ENCODE measurements around the gene TULP1. TPM values are rescaled to one million over a fixed set of nuclear protein-coding genes. Genes with fewer than 3 reads are reported as not detected.

The TULP1 gene
- total RNA-seq, 1 experiment from 2014 or later: not detected

DNA sequence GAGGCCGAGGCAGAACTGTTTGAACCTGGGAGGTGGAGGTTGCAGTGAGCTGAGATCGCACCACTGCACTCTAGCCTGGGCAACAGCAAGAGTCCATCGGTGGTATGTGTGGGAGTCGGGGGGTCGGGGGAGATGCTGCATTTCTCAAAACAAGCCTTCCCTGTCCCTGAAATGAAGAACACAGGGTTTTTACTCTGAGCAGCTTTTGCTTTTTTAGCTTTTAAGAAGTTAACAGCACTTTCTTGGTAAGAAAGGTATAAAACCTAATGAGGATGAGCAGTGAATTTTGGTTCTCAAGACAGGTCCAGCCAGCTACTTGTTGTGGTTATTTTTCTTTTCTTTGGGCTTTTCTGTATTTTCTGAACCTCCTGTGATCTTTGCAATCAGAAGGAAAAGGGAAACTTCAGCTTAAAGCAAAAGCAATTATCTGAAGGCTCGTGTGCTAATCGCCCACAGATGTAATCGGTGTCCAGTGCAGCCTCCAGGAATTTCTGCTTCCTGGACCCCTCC is 40.8 kb downstream of the TULP1 start:
- BruUV-seq (replicated peaks): no TSS peak
- peaks cover 90% of the 10 kb centered on the region for H3K36me3 Mint-ChIP-seq (ENCODE audit: insufficient read depth, unreplicated experiment)

GRCh38 chr6:35470663-35471120 is 42.0 kb downstream of the TULP1 start:
- Mint-ChIP-seq H3K27ac (ENCODE audit: low read depth, unreplicated experiment) (peak overlapping the region; percentile 97), H3K27me3 (ENCODE audit: insufficient read depth, unreplicated experiment) (no peaks in the 10 kb centered on the region), H3K4me3 (ENCODE audit: unreplicated experiment) (peak overlapping the region; percentile 95), H3K9me3 (ENCODE audit: unreplicated experiment) (no peaks in the 10 kb centered on the region), H3K36me3 (ENCODE audit: insufficient read depth, unreplicated experiment) (peaks cover 89% of the 10 kb centered on the region), H3K4me1 (ENCODE audit: insufficient read depth, unreplicated experiment) (peaks cover 13% of the 10 kb centered on the region)
- intact Hi-C loops (cut with micrococcal nuclease): loop anchor here (2.0 kb wide), 1 partner anchor 14 kb away; no protein-coding TSS in a partner anchor
- TF ChIP-seq, protein P1, sequence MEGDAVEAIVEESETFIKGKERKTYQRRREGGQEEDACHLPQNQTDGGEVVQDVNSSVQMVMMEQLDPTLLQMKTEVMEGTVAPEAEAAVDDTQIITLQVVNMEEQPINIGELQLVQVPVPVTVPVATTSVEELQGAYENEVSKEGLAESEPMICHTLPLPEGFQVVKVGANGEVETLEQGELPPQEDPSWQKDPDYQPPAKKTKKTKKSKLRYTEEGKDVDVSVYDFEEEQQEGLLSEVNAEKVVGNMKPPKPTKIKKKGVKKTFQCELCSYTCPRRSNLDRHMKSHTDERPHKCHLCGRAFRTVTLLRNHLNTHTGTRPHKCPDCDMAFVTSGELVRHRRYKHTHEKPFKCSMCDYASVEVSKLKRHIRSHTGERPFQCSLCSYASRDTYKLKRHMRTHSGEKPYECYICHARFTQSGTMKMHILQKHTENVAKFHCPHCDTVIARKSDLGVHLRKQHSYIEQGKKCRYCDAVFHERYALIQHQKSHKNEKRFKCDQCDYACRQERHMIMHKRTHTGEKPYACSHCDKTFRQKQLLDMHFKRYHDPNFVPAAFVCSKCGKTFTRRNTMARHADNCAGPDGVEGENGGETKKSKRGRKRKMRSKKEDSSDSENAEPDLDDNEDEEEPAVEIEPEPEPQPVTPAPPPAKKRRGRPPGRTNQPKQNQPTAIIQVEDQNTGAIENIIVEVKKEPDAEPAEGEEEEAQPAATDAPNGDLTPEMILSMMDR (IDR thresholded peaks at IDR 0.05; ENCODE audit: unreplicated experiment): no peak
- no TSS peak for BruUV-seq (replicated peaks)
- ChIA-PET POLR2A (interaction anchor here (0.7 to 10.3 kb wide), 14 partner anchors 8 to 340 kb away, joined by 3 to 198 read pairs (median 4); partner anchors contain the start of genes FANCE, PPARD and TEAD3), CTCF (interaction anchor here (0.6 to 1.3 kb wide), 6 partner anchors 9 to 266 kb away, joined by 3 to 7 read pairs (median 4); no protein-coding TSS in a partner anchor)
- no peak for DNase-seq (ENCODE audit: unreplicated experiment)

More for the DNA sequence above, 40.8 kb downstream of the TULP1 start:
- Mint-ChIP-seq H3K4me3 (ENCODE audit: unreplicated experiment) (peak overlapping the region; percentile 95), H3K27ac (ENCODE audit: low read depth, unreplicated experiment) (peak overlapping the region; percentile 97), H3K4me1 (ENCODE audit: insufficient read depth, unreplicated experiment) (peaks cover 13% of the 10 kb centered on the region), H3K9me3 (ENCODE audit: unreplicated experiment) (no peaks in the 10 kb centered on the region), H3K27me3 (ENCODE audit: insufficient read depth, unreplicated experiment) (no peaks in the 10 kb centered on the region)
- intact Hi-C loops (cut with micrococcal nuclease): loop anchor here (2.0 kb wide), 1 partner anchor 13 kb away; no protein-coding TSS in a partner anchor
- ChIA-PET POLR2A (interaction anchor here (0.8 to 10.3 kb wide), 10 partner anchors 8 to 265 kb away, joined by 3 to 198 read pairs (median 5); partner anchors contain the start of genes ARMC12, FANCE, PPARD and TEAD3), CTCF (interaction anchor here (0.7 to 1.3 kb wide), 5 partner anchors 8 to 265 kb away, joined by 3 to 4 read pairs (median 3); no protein-coding TSS in a partner anchor)
- DNase-seq (ENCODE audit: unreplicated experiment): no peak
- TF ChIP-seq, protein P1 (IDR thresholded peaks at IDR 0.05; ENCODE audit: unreplicated experiment): no peak

GRCh38 chr6:35469751-35470662 is 42.7 kb downstream of the TULP1 start:
- POLR2A ChIA-PET: interaction anchor here (0.6 to 10.3 kb wide), 19 partner anchors 8 to 341 kb away, joined by 3 to 198 read pairs (median 4); partner anchors contain the start of genes DEF6, FANCE, PPARD and TEAD3
- no TSS peak for BruUV-seq (replicated peaks)

More at GRCh38 chr6:35469751-35470662, 42.7 kb downstream of the TULP1 start:
- peak overlapping the region; percentile 95 for H3K4me3 Mint-ChIP-seq (ENCODE audit: unreplicated experiment)
- peak overlapping the region; percentile 97 for H3K27ac Mint-ChIP-seq (ENCODE audit: low read depth, unreplicated experiment)
- TF ChIP-seq, protein P1 (IDR thresholded peaks at IDR 0.05; ENCODE audit: unreplicated experiment): no peak
- CTCF ChIA-PET: interaction anchor here (0.6 to 1.3 kb wide), 10 partner anchors 10 to 300 kb away, joined by 3 to 7 read pairs (median 3); no protein-coding TSS in a partner anchor
- peaks cover 13% of the 10 kb centered on the region for H3K4me1 Mint-ChIP-seq (ENCODE audit: insufficient read depth, unreplicated experiment)
- no peaks in the 10 kb centered on the region for H3K27me3 Mint-ChIP-seq (ENCODE audit: insufficient read depth, unreplicated experiment)
- DNase-seq (ENCODE audit: unreplicated experiment): peak; percentile 73
- intact Hi-C loops (cut with micrococcal nuclease): loop anchor here (2.0 kb wide), 2 partner anchors 15 to 267 kb away; partner anchors contain the start of gene ARMC12
- peaks cover 84% of the 10 kb centered on the region for H3K36me3 Mint-ChIP-seq (ENCODE audit: insufficient read depth, unreplicated experiment)
- H3K9me3 Mint-ChIP-seq (ENCODE audit: unreplicated experiment): no peaks in the 10 kb centered on the region
